ENCODE data around the gene TRIM8. TPM values are rescaled to one million over a fixed set of nuclear protein-coding genes. Genes with fewer than 3 reads are reported as not detected.

TRIM8 gene
- total RNA-seq, 3 donors from 2014 or later (not counting 1 experiment from before 2014, with no cell fraction given) = 81.9 to 87.8 (median 86.2) TPM

- Mint-ChIP-seq H3K27me3 (ENCODE audit: low read depth in 2 of 2) (no peaks in the 10 kb centered on the region), H3K4me1 (no peaks in the 10 kb centered on the region), H3K4me3 (no peak overlapping the region), H3K36me3 (no peaks in the 10 kb centered on the region), H3K27ac (no peak overlapping the region), H3K9me3 (no peaks in the 10 kb centered on the region)
- Histone ChIP-seq H3K27ac (ENCODE audit: low read length) (no peak overlapping the region), H3K27me3 (ENCODE audit: control insufficient read depth, insufficient read depth, low read length) (no peaks in the 10 kb centered on the region), H3K4me1 (ENCODE audit: control insufficient read depth, insufficient read depth, low read length) (no peaks in the 10 kb centered on the region), H3K36me3 (ENCODE audit: control insufficient read depth, insufficient read depth, low read length) (peaks cover 29% of the 10 kb centered on the region), H3K9me3 (ENCODE audit: control insufficient read depth, insufficient read depth, low read length) (no peaks in the 10 kb centered on the region), H3K4me3 (ENCODE audit: low read length) (no peak overlapping the region)
- ATAC-seq = no peak
- no peak for DNase-seq
- TF ChIP-seq CTCF (IDR thresholded peaks at IDR 0.05) = no peak
- WGBS (ENCODE audit: insufficient coverage) = 77% methylated on average over 5 of the region's 6 CpGs
- intact Hi-C loops (cut with micrococcal nuclease) = no loop called here
Measured at GRCh38 chr10:102604439-102604841, 39.8 kb upstream of the TRIM8 start.

DNA sequence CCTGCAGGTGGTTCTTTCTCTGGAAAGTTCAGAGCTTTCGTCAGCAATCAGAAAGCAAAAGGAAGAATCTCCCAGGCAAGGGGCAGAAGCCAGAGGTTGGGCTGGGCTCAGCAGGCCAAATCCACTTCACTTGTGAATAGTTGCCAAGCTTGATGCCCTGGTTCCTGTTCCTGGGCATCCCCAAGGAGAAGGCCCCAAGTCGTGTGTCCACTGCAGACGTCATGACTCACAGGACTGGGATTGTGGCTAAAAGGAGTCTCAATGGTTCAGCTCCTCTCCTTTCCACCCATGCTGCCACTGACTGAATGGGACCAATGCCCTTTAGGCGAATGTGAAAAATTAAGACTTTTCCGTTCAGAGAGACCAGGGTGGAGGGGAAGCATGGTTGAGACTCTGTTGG, 38.6 kb upstream of the TRIM8 start:
- no peak for DNase-seq

DNA sequence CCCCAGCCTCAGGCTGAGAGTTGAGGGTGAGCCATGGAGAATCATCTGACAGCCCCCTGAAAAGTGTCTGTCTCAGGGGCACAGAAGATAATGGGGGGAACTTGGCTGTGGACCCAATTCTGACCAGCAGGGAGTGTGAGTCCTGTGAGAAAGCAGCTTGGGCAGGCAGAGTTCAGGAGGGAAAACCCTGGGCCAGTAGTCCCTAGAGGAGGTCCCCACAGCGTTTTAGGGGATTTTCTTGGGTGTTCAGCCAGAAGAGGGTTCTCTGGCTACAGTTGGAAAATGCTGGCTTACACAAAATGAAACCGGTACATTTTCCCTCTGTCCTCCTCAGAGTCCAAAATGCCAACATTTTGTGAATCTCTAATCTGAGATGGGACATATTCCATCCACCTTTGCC, 35.8 kb upstream of the TRIM8 start:
- intact Hi-C loops (cut with micrococcal nuclease) = no loop called here
- 80% methylated on average over 2 of the region's 2 CpGs for WGBS (ENCODE audit: insufficient coverage)
- Mint-ChIP-seq H3K9me3 (no peaks in the 10 kb centered on the region), H3K27me3 (ENCODE audit: low read depth in 2 of 2) (no peaks in the 10 kb centered on the region), H3K4me3 (no peak overlapping the region), H3K36me3 (no peaks in the 10 kb centered on the region), H3K27ac (no peak overlapping the region), H3K4me1 (peaks cover 0 to 5% of the 10 kb centered on the region in 2 donors)
- no peak overlapping the region for H3K4me3 ChIP-seq (ENCODE audit: low read length)
- peaks cover 11% of the 10 kb centered on the region for H3K4me1 ChIP-seq (ENCODE audit: control insufficient read depth, insufficient read depth, low read length)
- no peaks in the 10 kb centered on the region for H3K27me3 ChIP-seq (ENCODE audit: control insufficient read depth, insufficient read depth, low read length)
- no peak overlapping the region for H3K27ac ChIP-seq (ENCODE audit: low read length)
- no peak for TF ChIP-seq CTCF (IDR thresholded peaks at IDR 0.05)
- H3K9me3 ChIP-seq (ENCODE audit: control insufficient read depth, insufficient read depth, low read length) = no peaks in the 10 kb centered on the region
- DNase-seq (peak in 1 of 2 donors; percentile 38), ATAC-seq (peak in 1 of 3 donors; percentile 43)
- peaks cover 11% of the 10 kb centered on the region for H3K36me3 ChIP-seq (ENCODE audit: control insufficient read depth, insufficient read depth, low read length)

More for the DNA sequence above, 38.6 kb upstream of the TRIM8 start:
- Histone ChIP-seq H3K9me3 (ENCODE audit: control insufficient read depth, insufficient read depth, low read length) (no peaks in the 10 kb centered on the region), H3K36me3 (ENCODE audit: control insufficient read depth, insufficient read depth, low read length) (peaks cover 23% of the 10 kb centered on the region), H3K27ac (ENCODE audit: low read length) (no peak overlapping the region), H3K4me3 (ENCODE audit: low read length) (no peak overlapping the region), H3K27me3 (ENCODE audit: control insufficient read depth, insufficient read depth, low read length) (no peaks in the 10 kb centered on the region), H3K4me1 (ENCODE audit: control insufficient read depth, insufficient read depth, low read length) (no peaks in the 10 kb centered on the region)
- no peak for TF ChIP-seq CTCF (IDR thresholded peaks at IDR 0.05)
- 89% methylated on average over 5 of the region's 5 CpGs for WGBS (ENCODE audit: insufficient coverage)
- Mint-ChIP-seq H3K27me3 (ENCODE audit: low read depth in 2 of 2) (no peaks in the 10 kb centered on the region), H3K36me3 (no peaks in the 10 kb centered on the region), H3K4me3 (no peak overlapping the region), H3K9me3 (no peaks in the 10 kb centered on the region), H3K4me1 (no peaks in the 10 kb centered on the region), H3K27ac (no peak overlapping the region)
- ATAC-seq = no peak
- intact Hi-C loops (cut with micrococcal nuclease) = no loop called here

GRCh38 chr10:102610441-102610887, 33.8 kb upstream of the TRIM8 start:
- Histone ChIP-seq H3K4me3 (ENCODE audit: low read length) (no peak overlapping the region), H3K9me3 (ENCODE audit: control insufficient read depth, insufficient read depth, low read length) (no peaks in the 10 kb centered on the region), H3K27ac (ENCODE audit: low read length) (no peak overlapping the region), H3K36me3 (ENCODE audit: control insufficient read depth, insufficient read depth, low read length) (peaks cover 2% of the 10 kb centered on the region), H3K4me1 (ENCODE audit: control insufficient read depth, insufficient read depth, low read length) (peaks cover 11% of the 10 kb centered on the region), H3K27me3 (ENCODE audit: control insufficient read depth, insufficient read depth, low read length) (no peaks in the 10 kb centered on the region)
- intact Hi-C loops (cut with micrococcal nuclease) = no loop called here
- no peak for TF ChIP-seq CTCF (IDR thresholded peaks at IDR 0.05)
- no peak for ATAC-seq
- H3K27me3 Mint-ChIP-seq (ENCODE audit: low read depth in 2 of 2) = no peaks in the 10 kb centered on the region
- no peak overlapping the region for H3K27ac Mint-ChIP-seq
- H3K36me3 Mint-ChIP-seq = no peaks in the 10 kb centered on the region
- H3K9me3 Mint-ChIP-seq = no peaks in the 10 kb centered on the region
- DNase-seq = peak in 1 of 2 donors; percentile 41
- H3K4me3 Mint-ChIP-seq = no peak overlapping the region
- 95% methylated on average over 10 of the region's 10 CpGs for WGBS (ENCODE audit: insufficient coverage)
- H3K4me1 Mint-ChIP-seq = peaks cover 0 to 5% of the 10 kb centered on the region in 2 donors

Measured in natural killer cell (primary cell).